ENCODE data around the gene CYTH1.

The CYTH1 gene

GRCh38 chr17:78624324-78625151, 157.5 kb downstream of the CYTH1 start:
- Histone ChIP-seq H3K27me3 (replicated peaks; ENCODE audit: control insufficient read depth, insufficient read depth, low read length) (no peaks in the 10 kb centered on the region), H3K4me3 (replicated peaks; ENCODE audit: low read depth, low read length) (no peak overlapping the region), H3K36me3 (ENCODE audit: control insufficient read depth, insufficient read depth, low read length) (no peaks in the 10 kb centered on the region; the same call in 1 of the 2 replicates)
- no peak for DNase-seq (ENCODE audit: extremely low read depth, insufficient read length)
- TF ChIP-seq, protein P1, sequence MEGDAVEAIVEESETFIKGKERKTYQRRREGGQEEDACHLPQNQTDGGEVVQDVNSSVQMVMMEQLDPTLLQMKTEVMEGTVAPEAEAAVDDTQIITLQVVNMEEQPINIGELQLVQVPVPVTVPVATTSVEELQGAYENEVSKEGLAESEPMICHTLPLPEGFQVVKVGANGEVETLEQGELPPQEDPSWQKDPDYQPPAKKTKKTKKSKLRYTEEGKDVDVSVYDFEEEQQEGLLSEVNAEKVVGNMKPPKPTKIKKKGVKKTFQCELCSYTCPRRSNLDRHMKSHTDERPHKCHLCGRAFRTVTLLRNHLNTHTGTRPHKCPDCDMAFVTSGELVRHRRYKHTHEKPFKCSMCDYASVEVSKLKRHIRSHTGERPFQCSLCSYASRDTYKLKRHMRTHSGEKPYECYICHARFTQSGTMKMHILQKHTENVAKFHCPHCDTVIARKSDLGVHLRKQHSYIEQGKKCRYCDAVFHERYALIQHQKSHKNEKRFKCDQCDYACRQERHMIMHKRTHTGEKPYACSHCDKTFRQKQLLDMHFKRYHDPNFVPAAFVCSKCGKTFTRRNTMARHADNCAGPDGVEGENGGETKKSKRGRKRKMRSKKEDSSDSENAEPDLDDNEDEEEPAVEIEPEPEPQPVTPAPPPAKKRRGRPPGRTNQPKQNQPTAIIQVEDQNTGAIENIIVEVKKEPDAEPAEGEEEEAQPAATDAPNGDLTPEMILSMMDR (IDR thresholded peaks at IDR 0.05; ENCODE audit: insufficient read depth, low read length, poor library complexity, severe bottlenecking): no peak
